Gastrocnemius medialis (tissue), 4 donors: ENCODE data around the gene ZNF263. TPM values are rescaled to one million over a fixed set of nuclear protein-coding genes. Genes with fewer than 3 reads are reported as not detected.

ENCODE experiments used
- ATAC-seq, 2 donors: fragments of 150-250 bp; one replicate each; pipeline ENCODE4 v1.9.1; 2016
- DNase-seq, 2 donors: peaks; one replicate each; pipeline ENCODE4 v3.0.0-alpha.2; 2019
- H3K27ac ChIP-seq, 4 donors: fragments of 200-600 bp; sonication (generic); 1 replicate in 1 of 4; 2 replicates in 3 of 4; pipeline ENCODE4 v1.5.1; 2016 to 2018; ENCODE audit warnings: mild to moderate bottlenecking in 2 of 4, moderate library complexity in 1 of 4
- H3K27me3 ChIP-seq, 3 donors: fragments of 200-600 bp; sonication (generic) in 2 of 3; 1 replicate in 1 of 3; 2 replicates in 2 of 3; pipeline versions ENCODE4 v1.5.1 to v1.6.0; 2016 to 2019; ENCODE audit warnings: mild to moderate bottlenecking in 1 of 3, moderate library complexity in 1 of 3
- H3K36me3 ChIP-seq, 2 donors: fragments of 200-600 bp; sonication (generic) in 1 of 2; one replicate each; pipeline ENCODE4 v1.5.1; 2017 to 2018
- H3K4me1 ChIP-seq, 2 donors: fragments of 200-600 bp; sonication (generic) in 1 of 2; one replicate each; pipeline ENCODE4 v1.5.1; 2016 to 2017; ENCODE audit warnings: mild to moderate bottlenecking in 2 of 2
- H3K4me3 ChIP-seq, 4 donors: fragments of 200-600 bp; sonication (generic) in 3 of 4; 1 replicate in 1 of 4; 2 replicates in 3 of 4; pipeline ENCODE4 v1.5.1; 2016 to 2019; ENCODE audit warnings: mild to moderate bottlenecking in 2 of 4
- H3K9me3 ChIP-seq, 3 donors: fragments of 200-600 bp; sonication (generic) in 2 of 3; 1 replicate in 1 of 3; 2 replicates in 2 of 3; pipeline ENCODE4 v1.5.1; 2016 to 2019
- POLR2A ChIP-seq, 2 donors: fragments of 450-650 bp; IDR thresholded peaks; one replicate each; pipeline ENCODE4 v1.6.1; 2017; ENCODE audit warnings: antibody characterized with exemption in 2 of 2, mild to moderate bottlenecking in 2 of 2, moderate library complexity in 2 of 2
- in situ Hi-C, 4 donors: fragments of 200-750 bp; cut with MboI; loops; one replicate each; pipeline versions ENCODE4 v1.15.0 to v1.8.0; 2017; ENCODE audit warnings: low sequenced_read_pairs in 4 of 4
- intact Hi-C: fragments of 100-400 bp; cut with DNase I; formaldehyde crosslinking; loops from one replicate; pipeline ENCODE4 v1.15.1; 2023; ENCODE audit warnings: low total_unique reads
- total RNA-seq, 4 donors: library from RNA; depleted of rRNA; stranded (reverse); fragments of >200 nt; gene quantifications; one replicate each; pipeline versions ENCODE4 v1.1.0 to v1.2.3, GENCODE V29; 2016
- TF ChIP-seq, protein P1 (sequence below), 5 experiments: fragments of 450-650 bp in 3 of 5; fragments of 200-600 bp in 2 of 5; sonication (generic) in 2 of 5; IDR thresholded peaks in 4 of 5; conservative IDR thresholded peaks in 1 of 5; 1 replicate in 4 of 5; 2 replicates in 1 of 5; pipeline ENCODE4 v1.5.1; 2016 to 2019; ENCODE audit warnings: antibody characterized with exemption in 5 of 5, mild to moderate bottlenecking in 3 of 5, moderate library complexity in 3 of 5

The ZNF263 gene
- total RNA-seq, 4 donors from 2014 or later, result 13.5 to 18.5 (median 15.5) TPM

DNA sequence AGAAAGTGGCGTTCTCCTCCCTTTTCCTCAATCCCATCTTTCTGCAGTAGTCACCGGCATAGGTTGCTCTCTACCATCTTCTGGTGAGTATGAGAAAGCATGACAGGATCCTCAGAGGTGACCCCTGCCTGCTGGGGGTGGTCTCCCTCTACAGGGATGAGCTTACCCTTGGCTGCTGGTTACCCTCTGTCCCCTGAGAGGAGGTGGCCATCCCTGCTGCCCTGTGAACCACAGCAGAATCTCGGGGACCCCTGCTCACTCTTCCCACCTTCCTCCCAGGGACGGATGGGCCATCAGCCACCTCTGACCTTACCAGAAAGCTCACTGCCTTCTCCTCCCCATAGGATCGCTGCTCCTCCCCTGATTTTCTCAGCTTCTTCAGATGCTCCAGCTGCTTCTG is 34.7 kb upstream of the ZNF263 start:
- TF ChIP-seq POLR2A (IDR thresholded peaks at IDR 0.05), result no peak
- TF ChIP-seq, protein P1, sequence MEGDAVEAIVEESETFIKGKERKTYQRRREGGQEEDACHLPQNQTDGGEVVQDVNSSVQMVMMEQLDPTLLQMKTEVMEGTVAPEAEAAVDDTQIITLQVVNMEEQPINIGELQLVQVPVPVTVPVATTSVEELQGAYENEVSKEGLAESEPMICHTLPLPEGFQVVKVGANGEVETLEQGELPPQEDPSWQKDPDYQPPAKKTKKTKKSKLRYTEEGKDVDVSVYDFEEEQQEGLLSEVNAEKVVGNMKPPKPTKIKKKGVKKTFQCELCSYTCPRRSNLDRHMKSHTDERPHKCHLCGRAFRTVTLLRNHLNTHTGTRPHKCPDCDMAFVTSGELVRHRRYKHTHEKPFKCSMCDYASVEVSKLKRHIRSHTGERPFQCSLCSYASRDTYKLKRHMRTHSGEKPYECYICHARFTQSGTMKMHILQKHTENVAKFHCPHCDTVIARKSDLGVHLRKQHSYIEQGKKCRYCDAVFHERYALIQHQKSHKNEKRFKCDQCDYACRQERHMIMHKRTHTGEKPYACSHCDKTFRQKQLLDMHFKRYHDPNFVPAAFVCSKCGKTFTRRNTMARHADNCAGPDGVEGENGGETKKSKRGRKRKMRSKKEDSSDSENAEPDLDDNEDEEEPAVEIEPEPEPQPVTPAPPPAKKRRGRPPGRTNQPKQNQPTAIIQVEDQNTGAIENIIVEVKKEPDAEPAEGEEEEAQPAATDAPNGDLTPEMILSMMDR (IDR thresholded peaks at IDR 0.05 in 4 of 5, conservative IDR thresholded peaks at IDR 0.05 in 1 of 5), result no peak
- intact Hi-C loops (no loop called here), in situ Hi-C loops (no loop called here)
- H3K4me3 ChIP-seq, result no peak overlapping the region
- no peak for DNase-seq
- ATAC-seq, result no peak
- H3K36me3 ChIP-seq, result no peaks in the 10 kb centered on the region
- H3K27me3 ChIP-seq, result no peaks in the 10 kb centered on the region
- H3K9me3 ChIP-seq, result no peaks in the 10 kb centered on the region
- H3K27ac ChIP-seq, result no peak overlapping the region
- H3K4me1 ChIP-seq, result no peaks in the 10 kb centered on the region

DNA sequence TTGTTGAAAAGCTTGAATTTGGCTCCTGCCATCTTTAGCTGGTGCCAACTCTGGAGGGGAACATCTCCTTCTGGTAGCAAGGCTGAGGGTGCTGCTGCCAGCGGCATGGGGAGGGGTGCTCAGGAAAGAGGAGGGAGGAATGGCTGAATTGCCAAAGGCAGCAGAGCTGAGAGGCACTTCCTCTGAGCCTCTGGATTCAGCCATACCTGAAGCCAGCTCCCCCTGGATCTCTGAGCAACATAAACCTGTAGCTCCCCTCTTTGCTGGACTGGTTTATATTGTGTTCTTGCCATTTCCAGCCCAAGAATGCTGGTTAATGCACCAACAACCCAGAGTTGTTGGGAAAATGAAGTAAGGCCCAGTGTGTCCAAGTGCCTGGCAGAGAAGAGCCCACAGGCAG is 34.3 kb upstream of the ZNF263 start:
- Histone ChIP-seq H3K4me1 (no peaks in the 10 kb centered on the region), H3K27ac (no peak overlapping the region), H3K36me3 (no peaks in the 10 kb centered on the region), H3K4me3 (no peak overlapping the region), H3K9me3 (no peaks in the 10 kb centered on the region), H3K27me3 (no peaks in the 10 kb centered on the region)
- in situ Hi-C loops (no loop called here), intact Hi-C loops (no loop called here)
- DNase-seq (no peak), ATAC-seq (no peak)
- TF ChIP-seq, protein P1 (IDR thresholded peaks at IDR 0.05 in 4 of 5, conservative IDR thresholded peaks at IDR 0.05 in 1 of 5), result no peak
- no peak for TF ChIP-seq POLR2A (IDR thresholded peaks at IDR 0.05)

DNA sequence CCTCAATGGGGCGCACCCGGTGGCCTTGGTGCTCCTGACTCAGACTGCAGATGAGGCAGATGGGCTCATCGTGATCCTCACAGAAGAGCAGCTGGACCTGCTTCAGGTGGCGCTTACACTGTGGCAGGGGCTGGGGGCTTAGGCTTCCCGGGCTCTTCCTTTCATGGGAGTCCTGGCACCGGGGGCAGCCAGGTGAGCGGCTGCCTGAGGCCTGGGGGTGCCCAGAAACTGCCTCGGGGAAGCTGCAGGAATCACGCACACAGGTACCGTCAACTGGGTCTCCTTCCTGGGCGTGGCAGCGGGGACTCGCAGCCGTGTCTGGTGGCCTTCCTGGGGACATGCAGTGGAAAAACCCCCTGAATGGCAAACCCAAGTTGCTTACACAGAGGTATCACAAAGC is 33.8 kb upstream of the ZNF263 start:
- intact Hi-C loops (no loop called here), in situ Hi-C loops (no loop called here)
- Histone ChIP-seq H3K36me3 (no peaks in the 10 kb centered on the region), H3K27ac (no peak overlapping the region), H3K4me3 (no peak overlapping the region), H3K9me3 (no peaks in the 10 kb centered on the region), H3K4me1 (no peaks in the 10 kb centered on the region), H3K27me3 (no peaks in the 10 kb centered on the region)
- DNase-seq (no peak), ATAC-seq (no peak)
- no peak for TF ChIP-seq POLR2A (IDR thresholded peaks at IDR 0.05)
- TF ChIP-seq, protein P1 (IDR thresholded peaks at IDR 0.05 in 4 of 5, conservative IDR thresholded peaks at IDR 0.05 in 1 of 5), result no peak

DNA sequence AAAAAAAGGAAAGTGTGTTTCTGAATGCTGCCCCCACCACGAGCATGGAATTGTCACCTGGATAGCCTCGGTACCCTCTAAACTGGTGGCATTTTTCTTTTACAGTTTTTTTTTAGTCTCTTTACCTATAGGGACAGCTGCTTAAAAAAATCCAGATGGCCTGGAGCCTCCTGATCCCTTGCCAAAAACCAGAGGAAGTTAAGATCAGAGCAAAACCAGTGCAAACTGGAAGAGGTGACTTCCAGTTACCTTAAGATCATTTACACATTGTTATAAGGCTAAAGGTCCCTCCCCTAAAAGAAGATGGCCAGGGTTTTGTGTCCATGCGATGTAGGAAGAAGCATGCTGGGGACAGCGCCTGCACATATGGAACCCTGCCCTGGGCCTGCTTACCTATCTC is 30.3 kb upstream of the ZNF263 start:
- DNase-seq (no peak), ATAC-seq (no peak)
- in situ Hi-C loops, result no loop called here
- no peaks in the 10 kb centered on the region for H3K36me3 ChIP-seq
- no peak overlapping the region for H3K4me3 ChIP-seq
- H3K9me3 ChIP-seq, result no peaks in the 10 kb centered on the region
- no peak overlapping the region for H3K27ac ChIP-seq
- no peaks in the 10 kb centered on the region for H3K4me1 ChIP-seq
- no peak for TF ChIP-seq POLR2A (IDR thresholded peaks at IDR 0.05)
- TF ChIP-seq, protein P1 (IDR thresholded peaks at IDR 0.05 in 4 of 5, conservative IDR thresholded peaks at IDR 0.05 in 1 of 5), result no peak
- intact Hi-C loops, result no loop called here
- H3K27me3 ChIP-seq, result peaks cover 0 to 10% (median 7%) of the 10 kb centered on the region in 3 donors

DNA sequence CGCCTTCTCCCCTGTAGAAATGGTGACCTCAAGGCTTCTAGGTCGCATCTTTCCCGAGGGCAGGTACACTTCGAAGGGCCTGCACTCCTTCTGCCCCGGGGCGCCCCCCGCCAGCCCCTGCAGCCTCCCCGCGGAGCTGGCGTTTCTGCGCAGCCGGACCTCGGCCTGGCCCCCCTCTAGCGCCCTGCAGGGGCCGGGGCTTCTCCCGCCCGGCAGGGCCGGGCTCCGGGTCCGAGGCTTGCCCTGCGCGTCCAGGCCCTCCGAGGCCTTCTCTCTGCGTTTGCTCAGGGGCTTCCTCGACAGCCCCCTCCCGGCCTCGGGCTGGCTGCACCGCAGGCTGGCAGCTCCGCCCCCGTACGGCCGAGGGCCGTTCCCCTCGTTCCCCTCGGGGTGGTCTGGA is 29.0 kb upstream of the ZNF263 start:
- no peaks in the 10 kb centered on the region for H3K36me3 ChIP-seq
- ATAC-seq, result no peak
- H3K9me3 ChIP-seq, result no peaks in the 10 kb centered on the region
- H3K27me3 ChIP-seq, result peaks cover 0 to 10% (median 7%) of the 10 kb centered on the region in 3 donors
- H3K27ac ChIP-seq, result no peak overlapping the region
- intact Hi-C loops (no loop called here), in situ Hi-C loops (no loop called here)
- DNase-seq, result no peak
- TF ChIP-seq, protein P1 (IDR thresholded peaks at IDR 0.05 in 4 of 5, conservative IDR thresholded peaks at IDR 0.05 in 1 of 5), result no peak
- no peak for TF ChIP-seq POLR2A (IDR thresholded peaks at IDR 0.05)
- no peaks in the 10 kb centered on the region for H3K4me1 ChIP-seq
- no peak overlapping the region for H3K4me3 ChIP-seq
